DMS 273 treated with DMSO at 0.1 percent for 48 hours (cell line): ENCODE data around the gene ZKSCAN1.
"Not testable (repeated sequence)": the region's sequence is repeated elsewhere in the genome, so short reads cannot be mapped to it uniquely, and the experiment has no call there.

Experiments
- DNase-seq: peaks from one replicate; lab custom pipeline; 2025; lab: John Stamatoyannopoulos, UW

Gene ZKSCAN1

GRCh38 chr7:100003711-100004661 lies 11.4 kb upstream of the ZKSCAN1 start:
- no peak for DNase-seq

GRCh38 chr7:100007887-100008286 lies 7.5 kb upstream of the ZKSCAN1 start:
- DNase-seq: no peak

- no peak for DNase-seq
Observed at GRCh38 chr7:100008525-100008924, 6.9 kb upstream of the ZKSCAN1 start.

GRCh38 chr7:100009952-100010351 lies 5.4 kb upstream of the ZKSCAN1 start:
- DNase-seq: not testable (repeated sequence)

- no peak for DNase-seq
Observed at GRCh38 chr7:100010901-100011300, 4.5 kb upstream of the ZKSCAN1 start.

GRCh38 chr7:100011516-100011915 lies 3.9 kb upstream of the ZKSCAN1 start:
- DNase-seq: no peak

GRCh38 chr7:100012385-100013327 lies 2.7 kb upstream of the ZKSCAN1 start:
- DNase-seq: not testable (repeated sequence)

- no peak for DNase-seq
Observed at GRCh38 chr7:100013328-100013676, 2.1 kb upstream of the ZKSCAN1 start.

GRCh38 chr7:100016215-100016901 lies 962 bp downstream of the ZKSCAN1 start:
- DNase-seq: no peak

GRCh38 chr7:100017300-100017699 lies 1.9 kb downstream of the ZKSCAN1 start:
- DNase-seq: no peak

GRCh38 chr7:100017875-100018274 lies 2.5 kb downstream of the ZKSCAN1 start:
- DNase-seq: no peak

GRCh38 chr7:100019908-100020307 lies 4.5 kb downstream of the ZKSCAN1 start:
- DNase-seq: no peak

- DNase-seq: no peak
Observed at GRCh38 chr7:100021297-100021696, 5.9 kb downstream of the ZKSCAN1 start.

GRCh38 chr7:100022621-100023020 lies 7.2 kb downstream of the ZKSCAN1 start:
- DNase-seq: no peak

GRCh38 chr7:100023526-100023925 lies 8.1 kb downstream of the ZKSCAN1 start:
- no peak for DNase-seq

GRCh38 chr7:100024020-100024619 lies 8.7 kb downstream of the ZKSCAN1 start:
- no peak for DNase-seq

GRCh38 chr7:100027197-100027596 lies 11.8 kb downstream of the ZKSCAN1 start:
- DNase-seq: no peak

- DNase-seq: no peak
Observed at GRCh38 chr7:100029596-100029995, 14.2 kb downstream of the ZKSCAN1 start.

GRCh38 chr7:100033526-100033925 lies 18.1 kb downstream of the ZKSCAN1 start:
- DNase-seq: no peak

GRCh38 chr7:100034871-100035510 lies 19.6 kb downstream of the ZKSCAN1 start:
- no peak for DNase-seq

GRCh38 chr7:100035876-100036275 lies 20.5 kb downstream of the ZKSCAN1 start:
- DNase-seq: no peak
